ENCODE data around the gene HCN1.

DNA sequence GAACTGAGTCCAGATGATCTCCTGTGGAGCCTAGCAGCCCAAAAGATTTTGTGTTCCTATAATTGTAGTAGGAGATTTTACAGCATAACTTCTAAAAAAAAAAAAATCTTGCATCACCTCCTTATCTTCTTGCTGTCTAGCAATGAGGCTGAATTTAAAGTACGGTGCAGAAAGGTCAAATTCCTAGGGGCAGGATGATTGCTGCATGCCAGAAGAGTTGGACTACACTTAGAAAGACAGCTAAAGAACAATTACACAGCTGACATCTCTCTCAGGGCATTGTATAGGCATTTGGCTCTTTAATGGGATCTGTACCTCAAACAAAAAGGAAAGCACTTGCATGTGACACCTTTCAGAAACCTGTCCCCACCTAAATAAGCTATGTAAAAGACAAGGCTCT lies 443.2 kb downstream of the HCN1 start:
- TF ChIP-seq, protein P1, sequence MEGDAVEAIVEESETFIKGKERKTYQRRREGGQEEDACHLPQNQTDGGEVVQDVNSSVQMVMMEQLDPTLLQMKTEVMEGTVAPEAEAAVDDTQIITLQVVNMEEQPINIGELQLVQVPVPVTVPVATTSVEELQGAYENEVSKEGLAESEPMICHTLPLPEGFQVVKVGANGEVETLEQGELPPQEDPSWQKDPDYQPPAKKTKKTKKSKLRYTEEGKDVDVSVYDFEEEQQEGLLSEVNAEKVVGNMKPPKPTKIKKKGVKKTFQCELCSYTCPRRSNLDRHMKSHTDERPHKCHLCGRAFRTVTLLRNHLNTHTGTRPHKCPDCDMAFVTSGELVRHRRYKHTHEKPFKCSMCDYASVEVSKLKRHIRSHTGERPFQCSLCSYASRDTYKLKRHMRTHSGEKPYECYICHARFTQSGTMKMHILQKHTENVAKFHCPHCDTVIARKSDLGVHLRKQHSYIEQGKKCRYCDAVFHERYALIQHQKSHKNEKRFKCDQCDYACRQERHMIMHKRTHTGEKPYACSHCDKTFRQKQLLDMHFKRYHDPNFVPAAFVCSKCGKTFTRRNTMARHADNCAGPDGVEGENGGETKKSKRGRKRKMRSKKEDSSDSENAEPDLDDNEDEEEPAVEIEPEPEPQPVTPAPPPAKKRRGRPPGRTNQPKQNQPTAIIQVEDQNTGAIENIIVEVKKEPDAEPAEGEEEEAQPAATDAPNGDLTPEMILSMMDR (IDR thresholded peaks at IDR 0.05): no peak
- TF ChIP-seq POLR2A (IDR thresholded peaks at IDR 0.05): no peak
